NCI-H2227 treated with DMSO at 0.1 percent for 48 hours (cell line): ENCODE data around the gene LGALS9C.
"Not testable (repeated sequence)": the region's sequence is repeated elsewhere in the genome, so short reads cannot be mapped to it uniquely, and the experiment has no call there.

Experiments used
- DNase-seq: peaks from one replicate; lab custom pipeline; 2025; lab: John Stamatoyannopoulos, UW

LGALS9C gene

GRCh38 chr17:18528899-18529500, 52.4 kb downstream of the LGALS9C start:
- not testable (repeated sequence) for DNase-seq

GRCh38 chr17:18530405-18530804, 53.8 kb downstream of the LGALS9C start:
- DNase-seq = not testable (repeated sequence)

GRCh38 chr17:18542234-18542633, 65.6 kb downstream of the LGALS9C start:
- DNase-seq = not testable (repeated sequence)

- not testable (repeated sequence) for DNase-seq
Measured at GRCh38 chr17:18542907-18543306, 66.3 kb downstream of the LGALS9C start.
